ENCODE data around the gene ATP4B.

DNA sequence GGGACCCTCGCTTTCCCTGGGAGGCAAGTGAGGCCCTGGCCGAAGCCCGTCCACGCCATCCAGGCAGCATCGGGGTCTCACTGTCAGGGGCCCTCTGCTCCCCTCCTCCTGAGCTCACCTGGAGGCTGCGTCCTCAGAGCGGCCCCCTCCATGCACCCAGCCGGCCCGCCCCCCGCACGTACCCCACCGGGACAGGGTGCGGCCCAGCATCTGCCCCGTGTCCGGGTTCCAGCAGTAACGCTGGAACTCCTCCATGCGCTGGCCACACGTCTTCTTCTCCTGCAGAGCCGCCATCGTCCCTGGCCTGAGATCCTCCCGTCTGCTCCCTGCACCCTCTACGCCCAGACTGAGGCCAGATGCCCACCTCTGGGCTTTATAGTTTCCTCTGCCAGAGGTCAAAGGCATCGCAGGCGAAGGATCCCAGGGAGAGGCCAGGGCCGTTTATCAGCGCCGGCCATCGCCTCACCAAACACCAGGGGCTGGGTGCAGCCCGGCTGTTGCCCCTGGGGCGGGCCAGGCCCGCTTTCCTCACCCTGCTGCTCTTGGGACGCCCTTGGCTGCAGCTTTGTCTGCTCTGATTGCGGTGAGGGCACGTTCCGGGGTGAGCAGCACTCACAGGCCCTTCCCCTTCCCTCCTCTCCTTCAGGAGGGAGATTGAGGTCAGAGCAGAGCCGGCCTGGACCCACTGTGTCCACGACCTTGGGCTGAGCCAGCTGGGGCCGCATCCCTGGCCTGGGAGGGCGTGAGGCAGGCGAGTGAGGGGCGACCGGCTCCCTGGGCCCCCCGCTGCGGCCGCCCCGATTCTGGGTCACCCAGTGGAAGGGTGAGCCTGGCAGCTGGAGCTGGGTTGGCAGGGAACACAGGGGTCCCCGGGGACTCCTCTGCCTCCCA is at the start of gene ATP4B:
- TF ChIP-seq EZH2phosphoT487 (IDR thresholded peaks at IDR 0.05; ENCODE audit: borderline replicate concordance, low read length) (no peak), EZH2 (IDR thresholded peaks at IDR 0.05; ENCODE audit: low read length, unreplicated experiment) (no peak)
- TF ChIP-seq, protein P1, sequence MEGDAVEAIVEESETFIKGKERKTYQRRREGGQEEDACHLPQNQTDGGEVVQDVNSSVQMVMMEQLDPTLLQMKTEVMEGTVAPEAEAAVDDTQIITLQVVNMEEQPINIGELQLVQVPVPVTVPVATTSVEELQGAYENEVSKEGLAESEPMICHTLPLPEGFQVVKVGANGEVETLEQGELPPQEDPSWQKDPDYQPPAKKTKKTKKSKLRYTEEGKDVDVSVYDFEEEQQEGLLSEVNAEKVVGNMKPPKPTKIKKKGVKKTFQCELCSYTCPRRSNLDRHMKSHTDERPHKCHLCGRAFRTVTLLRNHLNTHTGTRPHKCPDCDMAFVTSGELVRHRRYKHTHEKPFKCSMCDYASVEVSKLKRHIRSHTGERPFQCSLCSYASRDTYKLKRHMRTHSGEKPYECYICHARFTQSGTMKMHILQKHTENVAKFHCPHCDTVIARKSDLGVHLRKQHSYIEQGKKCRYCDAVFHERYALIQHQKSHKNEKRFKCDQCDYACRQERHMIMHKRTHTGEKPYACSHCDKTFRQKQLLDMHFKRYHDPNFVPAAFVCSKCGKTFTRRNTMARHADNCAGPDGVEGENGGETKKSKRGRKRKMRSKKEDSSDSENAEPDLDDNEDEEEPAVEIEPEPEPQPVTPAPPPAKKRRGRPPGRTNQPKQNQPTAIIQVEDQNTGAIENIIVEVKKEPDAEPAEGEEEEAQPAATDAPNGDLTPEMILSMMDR (conservative IDR thresholded peaks at IDR 0.05; ENCODE audit: low read depth, low read length) = no peak
